Thyroid gland (tissue), 4 donors: ENCODE results near the gene CDC14A.

Source experiments
- POLR2A ChIP-seq, 2 donors: fragments of 450-650 bp; IDR thresholded peaks; one replicate each; pipeline ENCODE4 v1.6.1; 2017; ENCODE audit warnings: antibody characterized with exemption in 2 of 2, mild to moderate bottlenecking in 2 of 2, moderate library complexity in 1 of 2
- TF ChIP-seq, protein P1 (sequence below), 6 experiments: fragments of 200-600 bp in 3 of 6; fragments of 450-650 bp in 3 of 6; sonication (generic) in 3 of 6; IDR thresholded peaks; one replicate each; pipeline ENCODE4 v1.5.1; 2016 to 2019; ENCODE audit warnings: antibody characterized with exemption in 6 of 6, mild to moderate bottlenecking in 2 of 6, inconsistent platforms in 1 of 6, moderate library complexity in 1 of 6

DNA sequence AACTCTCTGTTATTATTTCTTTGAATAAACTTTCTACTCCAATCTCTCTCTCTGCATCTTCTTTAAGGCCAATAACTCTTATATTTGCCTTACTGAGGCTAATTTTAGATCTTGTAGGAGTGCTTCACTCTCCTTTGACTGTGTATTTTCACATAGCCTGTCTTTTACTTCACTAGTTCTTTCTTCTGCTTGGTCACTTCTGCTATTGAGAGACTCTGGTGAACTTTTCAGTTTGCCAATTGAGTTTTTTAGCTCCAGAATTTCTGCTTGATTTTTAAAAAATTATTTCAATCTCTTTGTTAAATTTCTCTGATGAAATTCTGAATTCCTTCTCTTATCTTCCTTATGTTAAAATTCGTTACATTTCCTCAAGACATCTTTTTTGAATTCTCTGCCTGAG lies 203.9 kb downstream of the CDC14A start:
- TF ChIP-seq, protein P1, sequence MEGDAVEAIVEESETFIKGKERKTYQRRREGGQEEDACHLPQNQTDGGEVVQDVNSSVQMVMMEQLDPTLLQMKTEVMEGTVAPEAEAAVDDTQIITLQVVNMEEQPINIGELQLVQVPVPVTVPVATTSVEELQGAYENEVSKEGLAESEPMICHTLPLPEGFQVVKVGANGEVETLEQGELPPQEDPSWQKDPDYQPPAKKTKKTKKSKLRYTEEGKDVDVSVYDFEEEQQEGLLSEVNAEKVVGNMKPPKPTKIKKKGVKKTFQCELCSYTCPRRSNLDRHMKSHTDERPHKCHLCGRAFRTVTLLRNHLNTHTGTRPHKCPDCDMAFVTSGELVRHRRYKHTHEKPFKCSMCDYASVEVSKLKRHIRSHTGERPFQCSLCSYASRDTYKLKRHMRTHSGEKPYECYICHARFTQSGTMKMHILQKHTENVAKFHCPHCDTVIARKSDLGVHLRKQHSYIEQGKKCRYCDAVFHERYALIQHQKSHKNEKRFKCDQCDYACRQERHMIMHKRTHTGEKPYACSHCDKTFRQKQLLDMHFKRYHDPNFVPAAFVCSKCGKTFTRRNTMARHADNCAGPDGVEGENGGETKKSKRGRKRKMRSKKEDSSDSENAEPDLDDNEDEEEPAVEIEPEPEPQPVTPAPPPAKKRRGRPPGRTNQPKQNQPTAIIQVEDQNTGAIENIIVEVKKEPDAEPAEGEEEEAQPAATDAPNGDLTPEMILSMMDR (IDR thresholded peaks at IDR 0.05): no peak
- TF ChIP-seq POLR2A (IDR thresholded peaks at IDR 0.05): no peak
